Ishikawa (cell line): ENCODE results near the gene CLDN5.

Source experiments
- CEBPB ChIP-seq: IDR thresholded peaks from 2 replicates; pipeline ENCODE4 v1.6.1; 2012
- CREB1 ChIP-seq: IDR thresholded peaks from 2 replicates; pipeline ENCODE4 v1.6.1; 2012; ENCODE audit warnings: low read depth
- EGR1 ChIP-seq: IDR thresholded peaks from 2 replicates; pipeline ENCODE4 v1.6.1; 2012
- EP300 ChIP-seq: IDR thresholded peaks from 2 replicates; pipeline ENCODE4 v1.6.1; 2012; ENCODE audit warnings: borderline replicate concordance
- FOXM1 ChIP-seq: IDR thresholded peaks from 2 replicates; pipeline ENCODE4 v1.6.1; 2012; ENCODE audit warnings: low read depth, borderline replicate concordance
- MAX ChIP-seq: IDR thresholded peaks from 2 replicates; pipeline ENCODE4 v1.6.1; 2012
- NFIC ChIP-seq: IDR thresholded peaks from 2 replicates; pipeline ENCODE4 v1.6.1; 2012
- RAD21 ChIP-seq: IDR thresholded peaks from 2 replicates; pipeline ENCODE4 v1.6.1; 2012; ENCODE audit warnings: low read depth
- REST ChIP-seq: IDR thresholded peaks from 2 replicates; pipeline ENCODE4 v1.6.1; 2012; ENCODE audit warnings: low read depth, mild to moderate bottlenecking
- TAF1 ChIP-seq: IDR thresholded peaks from 2 replicates; pipeline ENCODE4 v1.6.1; 2012; ENCODE audit warnings: low read depth, mild to moderate bottlenecking
- TCF12 ChIP-seq: IDR thresholded peaks from 2 replicates; pipeline ENCODE4 v1.6.1; 2012; ENCODE audit warnings: low read depth
- TEAD4 ChIP-seq: IDR thresholded peaks from 2 replicates; pipeline ENCODE4 v1.6.1; 2012
- USF1 ChIP-seq: IDR thresholded peaks from 2 replicates; pipeline ENCODE4 v1.6.1; 2012
- YY1 ChIP-seq: IDR thresholded peaks from 2 replicates; pipeline ENCODE4 v1.6.1; 2012; ENCODE audit warnings: low read depth
- ZBTB7A ChIP-seq: IDR thresholded peaks from 2 replicates; pipeline ENCODE4 v1.6.1; 2012; ENCODE audit warnings: low read depth

Gene CLDN5

GRCh38 chr22:19509191-19509590 is 15.0 kb downstream of the CLDN5 start:
- peak; percentile 49 for TF ChIP-seq REST
- TF ChIP-seq ZBTB7A: no peak

- TF ChIP-seq CEBPB: no peak
- no peak for TF ChIP-seq CREB1
- TF ChIP-seq EP300: no peak
- no peak for TF ChIP-seq RAD21
- TF ChIP-seq USF1: no peak
- TF ChIP-seq MAX: no peak
- TF ChIP-seq EGR1: no peak
- TF ChIP-seq ZBTB7A: no peak
- no peak for TF ChIP-seq NFIC
- TF ChIP-seq YY1: no peak
- no peak for TF ChIP-seq REST
- TF ChIP-seq TAF1: no peak
- no peak for TF ChIP-seq FOXM1
- TF ChIP-seq TEAD4: no peak
- no peak for TF ChIP-seq TCF12
Observed at GRCh38 chr22:19508024-19508776, 16.0 kb downstream of the CLDN5 start.

GRCh38 chr22:19507534-19507861 is 16.7 kb downstream of the CLDN5 start:
- TF ChIP-seq REST (no peak), EP300 (no peak), TAF1 (no peak), USF1 (no peak), RAD21 (no peak), TCF12 (no peak), FOXM1 (no peak), YY1 (no peak), NFIC (no peak), CREB1 (no peak), MAX (no peak), EGR1 (no peak), ZBTB7A (no peak), CEBPB (no peak), TEAD4 (no peak)

- TF ChIP-seq FOXM1 (no peak), RAD21 (no peak), CREB1 (no peak), MAX (no peak), ZBTB7A (no peak), YY1 (no peak), CEBPB (no peak), USF1 (no peak)
Observed at GRCh38 chr22:19506212-19506611, 18.0 kb downstream of the CLDN5 start.
